ENCODE data around the gene ACOX2.
"Not testable (repeated sequence)": the region's sequence is repeated elsewhere in the genome, so short reads cannot be mapped to it uniquely, and the experiment has no call there.

ACOX2 gene

DNA sequence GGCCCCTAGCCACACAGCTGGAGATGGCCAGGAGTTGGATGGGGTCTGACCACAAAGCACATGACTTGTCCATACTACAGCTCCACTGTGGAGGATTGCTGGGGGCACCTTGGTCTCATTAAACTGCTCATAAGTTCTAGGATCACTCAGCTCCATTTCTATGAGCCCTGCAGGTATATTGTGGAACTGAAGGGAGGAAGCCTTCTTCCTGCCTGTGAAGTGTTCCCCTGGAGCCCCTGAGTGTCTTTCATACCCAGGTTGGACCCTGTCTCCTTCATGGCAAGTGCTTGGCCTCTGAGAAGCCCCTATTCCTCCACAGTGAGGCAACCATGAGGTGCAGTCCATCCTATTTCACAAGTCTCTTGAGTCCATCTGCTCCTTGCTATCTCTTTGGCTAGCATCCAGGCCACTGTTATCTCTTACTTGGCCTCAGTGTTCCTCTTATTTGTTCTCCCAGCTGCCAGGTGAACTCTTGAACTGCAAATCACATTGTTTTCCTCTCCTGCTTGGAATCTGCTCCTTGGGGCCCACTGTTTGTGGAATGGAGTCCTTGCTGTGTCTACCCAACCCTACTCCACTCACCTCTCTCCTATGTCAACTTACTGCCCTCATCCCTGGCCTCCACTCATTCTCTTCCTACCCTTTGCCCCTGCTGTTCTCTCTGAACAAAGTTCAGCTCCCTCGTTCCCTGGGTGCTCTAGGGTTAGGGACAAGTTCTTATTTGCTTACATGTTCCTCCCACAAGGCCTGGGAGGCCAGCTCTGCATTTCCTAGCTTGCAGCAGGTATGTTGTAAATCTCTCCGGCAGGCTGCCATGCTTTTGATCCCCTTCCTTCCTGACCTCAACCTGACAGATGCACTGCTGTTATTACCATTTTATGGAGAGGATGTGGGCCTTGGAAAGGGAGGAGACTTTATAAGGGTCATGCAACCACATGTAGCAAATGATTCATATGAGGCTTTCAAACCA is 1.2 kb downstream of the ACOX2 start:
- no peak for DNase-seq (ENCODE audit: insufficient read length, low spot score)
- no peak for FAIRE-seq

DNA sequence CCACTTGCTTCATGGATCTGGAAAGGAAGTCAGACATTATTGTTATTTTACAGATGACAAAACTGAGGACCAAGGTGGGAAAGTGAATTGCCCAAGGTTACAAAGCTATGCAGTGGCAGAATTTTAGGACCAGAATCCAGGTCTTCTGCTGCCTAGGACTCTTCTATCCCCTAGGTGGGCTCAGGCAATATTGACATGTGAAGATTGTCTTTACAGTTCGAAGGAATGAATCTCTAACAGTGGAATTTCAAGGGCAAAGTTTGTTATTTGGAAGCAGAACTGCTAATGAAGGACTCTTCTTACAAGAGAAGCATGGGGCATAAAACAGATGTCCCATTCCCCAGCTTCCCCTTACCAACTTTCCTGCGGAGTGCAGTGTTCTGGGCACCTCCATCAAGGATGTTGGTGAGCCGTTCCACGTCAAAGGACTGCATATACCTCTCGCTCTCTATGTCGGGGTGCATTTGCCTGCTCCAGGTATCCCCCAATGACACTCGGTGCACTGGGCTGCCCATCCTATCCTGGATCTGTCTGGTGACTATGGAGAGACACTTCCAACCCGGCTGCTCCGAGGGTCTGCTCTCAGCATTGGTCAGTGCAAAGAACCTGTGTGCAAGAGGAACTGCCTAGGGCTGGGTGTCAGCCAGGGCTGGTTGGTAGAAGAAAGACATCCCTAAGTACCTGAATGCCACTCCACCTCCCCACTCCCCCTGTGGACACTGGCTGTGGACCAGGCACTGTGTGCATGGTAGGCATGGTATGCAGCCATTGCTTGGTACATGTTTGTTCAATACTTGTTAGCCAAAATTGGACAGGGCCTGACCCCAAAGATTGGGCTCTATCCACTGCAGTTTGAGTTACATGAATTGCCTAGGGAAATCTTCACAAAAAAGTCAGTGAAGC is 2.1 kb downstream of the ACOX2 start:
- no peak for DNase-seq (ENCODE audit: insufficient read length, low spot score)
- no peak for FAIRE-seq

DNA sequence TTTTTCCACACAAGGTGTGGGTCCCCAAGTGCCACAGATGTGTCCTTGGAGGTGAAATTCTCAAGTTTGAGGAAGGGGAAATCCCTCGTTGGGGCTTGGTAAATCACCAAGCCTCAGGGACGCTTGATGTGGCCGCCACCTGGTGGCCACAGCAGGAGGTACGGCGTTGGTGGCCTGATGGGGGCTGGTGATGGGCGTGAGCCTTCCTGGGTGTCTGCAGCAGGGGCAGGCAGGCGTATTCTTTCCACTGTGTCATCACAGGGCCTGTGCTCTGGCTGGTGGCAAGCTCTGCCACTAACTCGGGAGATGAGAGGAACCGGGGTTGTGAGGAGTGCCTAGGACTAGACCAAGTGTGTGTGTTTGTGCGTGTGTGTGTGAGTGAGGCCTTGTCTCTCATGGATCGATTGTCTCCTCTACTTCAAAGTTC is 4.2 kb downstream of the ACOX2 start:
- DNase-seq (ENCODE audit: insufficient read length, low spot score) (peak; percentile 81), FAIRE-seq (peak; percentile 79)

DNA sequence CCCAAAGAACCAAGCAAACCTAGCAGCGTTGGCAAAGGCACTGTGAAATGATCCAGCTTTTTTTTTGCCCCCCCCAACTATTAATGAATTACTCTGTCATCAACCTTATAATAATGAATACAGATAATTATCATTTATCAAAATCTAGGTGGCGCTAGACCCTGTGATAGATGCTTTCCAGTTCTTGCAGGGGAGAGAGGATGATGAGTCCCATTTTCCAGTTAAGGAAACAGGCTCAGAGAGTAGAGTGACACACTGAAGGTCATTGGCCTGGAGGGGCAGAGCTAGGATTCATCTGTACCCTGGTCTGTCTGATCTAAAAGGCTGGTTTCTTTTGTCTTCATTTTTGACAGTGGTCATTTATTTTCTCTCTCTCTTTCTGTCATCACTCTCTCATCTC is 5.0 kb downstream of the ACOX2 start:
- no peak for FAIRE-seq
- DNase-seq (ENCODE audit: insufficient read length, low spot score) = no peak

DNA sequence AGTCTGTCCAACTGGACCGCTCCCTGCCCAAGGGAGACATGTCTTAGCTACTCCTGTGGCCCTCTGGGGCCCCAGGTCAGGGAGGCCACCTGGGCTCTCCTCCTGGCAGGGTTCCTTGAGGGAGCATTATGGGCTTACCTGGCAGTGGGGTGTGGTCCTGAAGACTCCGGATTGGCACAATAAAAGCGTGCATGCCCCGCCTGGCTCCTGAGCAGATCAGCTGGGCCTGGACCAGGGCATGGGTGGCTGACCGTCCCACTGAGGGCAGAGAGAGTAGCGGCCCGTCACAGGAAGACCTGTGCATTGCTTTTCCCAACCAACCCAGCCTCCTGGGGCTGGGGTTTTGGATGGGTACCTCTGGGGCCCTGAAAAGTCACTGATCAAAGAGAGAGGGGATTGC is 5.4 kb downstream of the ACOX2 start:
- DNase-seq (ENCODE audit: insufficient read length, low spot score) (no peak), FAIRE-seq (no peak)

DNA sequence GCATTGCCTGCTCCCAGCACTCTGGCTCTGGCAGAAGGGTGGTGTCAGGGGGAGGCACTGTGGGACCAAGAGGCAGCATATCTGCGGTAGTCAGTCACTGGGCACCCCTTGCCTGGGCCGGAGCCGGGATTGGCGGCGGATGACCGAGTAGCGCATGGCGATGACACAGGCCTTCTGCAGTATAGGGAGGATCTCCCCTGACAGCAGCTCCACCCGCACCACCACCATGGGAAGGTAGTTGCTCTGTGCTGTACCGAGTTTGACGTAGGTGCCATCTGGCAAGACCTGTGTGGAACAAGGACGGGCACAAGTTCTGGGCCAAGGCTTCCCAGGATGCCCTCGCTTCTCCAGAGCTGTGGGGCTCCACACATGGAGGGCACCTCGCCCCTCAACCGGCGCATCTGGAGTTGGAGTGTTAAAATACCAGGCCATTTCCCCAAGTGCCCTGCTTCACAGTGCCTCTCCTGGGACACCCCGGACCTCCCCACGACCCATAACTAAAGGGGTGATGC is 6.6 kb downstream of the ACOX2 start:
- no peak for DNase-seq (ENCODE audit: insufficient read length, low spot score)
- FAIRE-seq = no peak

DNA sequence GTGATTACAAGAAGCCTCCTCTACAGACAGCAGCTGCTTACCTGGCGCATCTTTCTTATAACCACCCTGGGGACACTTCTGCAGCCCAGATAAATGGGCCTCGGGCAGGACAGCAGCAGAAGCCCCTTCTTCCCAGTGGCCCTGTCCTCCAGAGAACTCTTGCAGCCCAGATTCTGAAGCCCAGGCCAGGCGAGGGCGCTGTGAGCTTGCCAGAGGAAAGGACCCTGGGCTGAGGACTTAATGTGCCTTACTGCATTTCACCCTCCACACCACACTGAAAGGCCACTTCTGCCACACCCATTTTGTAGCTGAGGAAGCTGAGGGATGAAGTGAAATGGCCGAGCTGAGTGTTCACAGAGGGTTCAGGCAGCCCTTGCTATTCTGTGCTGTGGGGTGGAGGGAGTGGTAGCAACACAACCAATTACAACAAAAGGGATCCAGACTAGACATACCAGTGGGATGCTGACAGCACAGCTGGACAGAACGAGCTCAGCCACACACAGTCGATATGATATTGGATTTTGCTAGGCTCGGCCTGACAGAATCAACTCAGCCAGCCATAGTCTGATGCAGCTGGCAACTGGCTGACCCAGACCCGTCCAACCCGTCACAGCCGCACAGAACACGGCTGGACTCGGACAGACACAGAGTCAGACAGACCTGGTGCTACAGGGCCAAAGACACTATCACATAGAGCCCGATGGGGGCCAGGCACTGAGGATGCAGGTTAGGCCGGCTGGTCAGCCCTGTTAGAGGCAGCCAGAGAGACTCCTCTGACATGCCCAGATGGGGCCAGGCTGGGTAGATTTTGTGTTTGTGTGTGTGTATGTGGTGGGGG is 7.3 kb downstream of the ACOX2 start:
- FAIRE-seq = peak; percentile 72
- no peak for DNase-seq (ENCODE audit: insufficient read length, low spot score)

DNA sequence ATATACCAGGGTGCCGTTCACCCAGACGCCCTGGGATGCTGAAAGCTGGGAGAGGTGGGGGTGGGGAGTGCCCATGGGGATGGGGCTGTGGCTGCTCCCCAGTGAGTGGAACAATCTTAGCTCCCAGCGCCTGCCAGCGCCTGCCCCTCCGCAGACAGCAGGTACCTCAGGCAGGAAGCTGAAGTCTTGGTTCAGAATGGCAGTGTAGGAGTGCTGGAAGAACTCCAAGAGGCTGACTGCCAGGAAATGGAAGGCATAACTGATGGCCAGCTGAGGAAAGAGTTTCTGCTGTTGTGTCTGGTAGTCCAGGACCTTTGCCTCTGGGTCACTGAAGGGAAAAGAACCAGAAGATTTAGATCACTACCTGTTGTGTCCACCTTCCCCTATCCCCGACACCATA is 8.4 kb downstream of the ACOX2 start:
- DNase-seq (ENCODE audit: insufficient read length, low spot score) (peak; percentile 76), FAIRE-seq (no peak)

DNA sequence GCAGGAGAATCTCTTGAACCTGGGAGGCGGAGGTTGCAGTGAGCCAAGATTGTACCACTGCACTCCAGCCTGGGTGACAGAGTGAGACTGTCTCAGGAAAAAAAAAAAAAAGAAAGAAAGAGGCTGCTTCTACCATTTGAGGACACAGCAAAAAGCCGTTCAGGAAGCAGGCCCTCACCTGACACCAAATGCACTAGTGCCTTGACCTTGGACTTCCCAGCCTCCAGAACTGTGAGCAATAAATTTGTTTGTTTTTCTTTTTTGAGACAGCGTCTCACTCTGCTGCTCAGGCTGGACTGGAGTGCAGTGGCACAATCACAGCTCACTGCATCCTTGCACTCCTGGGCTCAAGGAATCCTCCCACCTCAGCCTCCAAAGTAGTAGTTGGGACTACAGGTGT is 9.6 kb downstream of the ACOX2 start:
- not testable (repeated sequence) for DNase-seq (ENCODE audit: insufficient read length, low spot score); FAIRE-seq

DNA sequence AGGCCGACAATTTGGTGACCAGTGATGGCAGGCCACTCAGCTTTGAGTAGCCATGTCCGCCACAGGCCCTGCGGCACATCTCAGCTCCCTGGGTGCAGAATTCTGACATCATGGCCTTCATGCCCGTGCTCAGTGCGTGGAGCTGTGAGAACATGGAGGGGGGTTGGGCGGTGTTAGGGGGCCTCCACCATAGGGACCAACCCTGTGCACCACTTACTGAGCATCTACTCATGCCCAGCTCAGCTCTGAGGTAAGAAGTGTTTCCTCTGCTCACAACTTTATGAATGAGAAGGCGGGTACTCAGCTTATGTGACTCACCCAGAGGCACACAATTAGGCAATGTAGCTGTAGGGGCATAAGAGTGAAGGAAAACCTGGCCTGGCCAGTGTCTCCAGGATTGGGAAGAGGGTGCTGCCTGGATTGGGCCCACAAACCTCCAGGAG is 10.5 kb downstream of the ACOX2 start:
- peak; percentile 69 for FAIRE-seq
- DNase-seq (ENCODE audit: insufficient read length, low spot score) = peak; percentile 87

DNA sequence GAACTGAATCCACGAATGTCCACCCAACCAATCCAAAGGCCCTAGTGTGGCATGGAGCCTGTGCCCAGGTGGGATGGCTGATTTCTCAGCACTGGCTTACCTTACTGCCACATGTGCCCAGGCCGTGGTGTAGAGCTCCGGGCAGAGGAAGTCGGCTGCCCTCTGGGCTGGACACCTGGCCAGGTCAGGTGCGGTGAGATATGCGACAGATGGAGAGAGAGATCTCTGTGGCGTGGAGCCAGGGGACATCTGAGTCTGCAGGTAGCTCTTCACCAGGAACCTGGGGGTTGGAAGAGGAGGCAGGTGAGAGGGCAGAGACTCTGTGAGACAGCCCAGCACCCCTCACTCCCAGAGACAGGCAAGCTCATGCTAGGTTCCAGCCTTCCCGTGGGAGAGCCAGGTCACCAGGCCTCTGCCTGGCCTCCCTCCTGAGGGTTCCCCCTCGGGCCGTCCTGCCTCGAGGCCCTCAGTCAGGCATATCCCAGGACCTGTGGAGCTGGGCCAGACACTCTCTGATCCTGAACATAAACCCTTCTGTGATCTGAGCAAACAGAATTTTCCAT is 12.6 kb downstream of the ACOX2 start:
- no peak for DNase-seq (ENCODE audit: insufficient read length, low spot score)
- no peak for FAIRE-seq

DNA sequence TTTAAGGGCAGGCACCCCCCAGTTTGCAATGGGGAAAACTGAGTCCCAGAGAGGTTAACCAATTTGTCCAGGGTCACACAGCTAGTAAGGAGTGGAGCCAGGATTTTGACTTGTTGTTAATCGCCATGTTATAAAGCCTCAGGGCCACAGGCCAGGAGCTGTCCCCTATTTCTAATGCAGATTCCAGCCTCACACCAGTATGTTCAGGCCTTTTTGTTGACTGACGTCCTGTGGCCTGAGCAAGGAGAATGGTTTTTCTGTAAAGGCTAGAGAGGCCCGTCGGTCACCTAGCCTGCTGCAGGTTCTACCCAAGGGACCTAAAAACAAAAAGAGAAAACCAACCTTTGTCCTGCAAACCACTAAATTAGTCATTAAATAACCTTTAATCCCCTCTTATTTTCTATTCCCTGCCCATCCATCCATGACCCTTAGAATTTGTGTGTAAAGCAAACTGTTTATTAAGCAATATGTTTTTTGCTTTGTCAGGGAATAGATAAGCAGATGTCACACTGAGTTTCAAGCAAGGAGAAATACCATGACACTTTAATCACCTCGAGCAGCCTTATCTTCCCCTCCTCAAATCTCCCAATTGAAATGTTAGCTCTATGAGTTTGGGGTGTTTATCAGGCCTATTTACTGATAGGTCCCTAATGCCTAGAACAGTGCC is 14.1 kb downstream of the ACOX2 start:
- no peak for DNase-seq (ENCODE audit: insufficient read length, low spot score)
- no peak for FAIRE-seq

DNA sequence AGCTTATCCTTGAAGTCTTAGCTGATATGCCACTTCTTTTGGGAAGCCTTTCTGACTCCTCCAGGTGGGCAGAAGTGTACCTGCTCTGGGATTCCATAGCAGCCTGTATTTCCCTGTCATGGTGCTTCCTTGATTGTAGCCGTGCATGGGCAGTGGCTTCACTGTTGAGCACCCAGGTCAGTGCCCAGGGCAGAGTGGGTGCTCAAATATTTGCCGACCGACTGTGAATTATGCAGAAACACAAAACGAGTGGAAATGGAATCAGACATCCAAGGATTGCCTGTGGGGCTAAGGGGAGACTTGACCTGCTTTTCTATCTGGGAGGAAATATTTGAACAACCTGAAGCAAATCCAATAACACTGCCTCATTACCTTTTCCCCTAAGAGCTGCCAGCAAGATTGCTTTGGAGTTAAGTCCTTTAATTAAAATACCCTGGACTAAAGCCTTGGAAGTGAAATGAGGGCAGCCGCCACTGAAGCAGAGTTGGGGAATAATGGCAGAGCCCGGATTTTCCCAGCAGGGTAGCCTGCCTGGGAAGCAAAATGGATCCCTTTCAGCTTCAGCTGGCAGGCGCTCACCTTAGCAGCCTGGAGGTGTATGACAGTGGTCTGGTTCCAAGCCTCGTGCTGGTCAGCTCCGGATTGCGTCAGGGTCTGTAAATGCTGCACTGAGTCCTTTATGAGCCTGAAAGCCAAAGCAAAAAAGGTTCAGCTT is 14.9 kb downstream of the ACOX2 start:
- no peak for FAIRE-seq

DNA sequence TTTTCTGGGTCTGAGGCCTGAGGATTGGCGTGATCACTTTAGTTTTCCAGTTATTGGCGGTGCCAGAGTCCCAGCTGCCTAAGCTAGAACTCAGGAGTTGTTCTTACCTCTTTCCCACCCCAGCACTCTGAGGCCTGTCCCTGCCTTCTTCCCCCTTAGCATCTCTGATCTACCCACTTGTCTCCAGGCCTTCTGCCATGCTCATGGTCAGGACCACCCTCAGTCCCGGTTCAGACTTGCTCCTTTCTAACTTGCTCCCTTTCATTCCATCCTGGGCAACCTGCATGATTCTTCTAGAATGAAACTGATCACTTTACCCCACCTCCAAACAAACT is 15.7 kb downstream of the ACOX2 start:
- FAIRE-seq (no peak), DNase-seq (ENCODE audit: insufficient read length, low spot score) (no peak)

More for the DNA sequence above, 14.9 kb downstream of the ACOX2 start:
- no peak for DNase-seq (ENCODE audit: insufficient read length, low spot score)

DNA sequence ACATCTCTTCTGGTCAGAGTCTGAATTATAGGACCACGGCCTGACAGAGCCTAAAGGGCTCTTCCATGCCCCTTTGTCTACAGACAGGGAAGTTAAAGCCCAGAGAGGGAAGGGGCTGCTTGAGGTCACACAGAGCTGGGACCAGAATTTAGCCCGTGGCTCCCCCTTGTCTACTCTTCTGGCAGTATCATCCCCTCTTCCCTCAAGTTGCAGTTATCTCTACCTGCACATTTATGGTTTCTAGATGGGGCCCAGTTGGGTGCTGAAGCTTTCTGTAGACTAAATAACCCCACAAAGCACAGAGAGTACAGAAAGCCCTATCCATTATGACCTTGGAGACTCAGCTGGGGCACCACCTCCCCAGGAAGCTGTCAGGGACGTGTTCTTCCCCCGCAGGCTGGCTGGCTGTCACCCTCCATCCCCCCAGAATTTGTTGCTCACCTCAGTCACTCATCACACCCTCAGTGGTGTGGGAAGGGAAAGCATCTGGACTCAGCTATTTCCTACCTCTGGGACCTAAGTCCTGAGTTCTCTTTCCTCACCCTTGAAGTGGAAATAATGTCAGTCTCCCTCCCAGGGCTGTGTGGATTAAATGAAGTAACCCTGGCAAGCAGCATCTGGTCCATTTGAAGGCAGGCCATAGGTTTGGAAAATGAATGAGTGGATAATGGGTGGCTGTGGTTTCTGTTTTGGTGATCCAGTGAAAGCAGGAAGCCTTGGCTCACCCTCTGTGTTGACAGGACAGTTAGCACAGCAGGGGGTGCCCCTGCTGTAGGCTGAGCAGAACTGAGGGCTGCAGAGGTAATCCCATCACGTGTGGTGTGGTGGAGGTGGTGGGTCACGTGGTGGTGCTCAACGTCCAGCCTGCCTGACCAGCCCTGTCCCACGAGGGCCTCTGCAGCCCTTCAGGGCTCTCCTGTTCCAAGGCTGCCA is 16.3 kb downstream of the ACOX2 start:
- no peak for DNase-seq (ENCODE audit: insufficient read length, low spot score)
- peak; percentile 31 for FAIRE-seq

DNA sequence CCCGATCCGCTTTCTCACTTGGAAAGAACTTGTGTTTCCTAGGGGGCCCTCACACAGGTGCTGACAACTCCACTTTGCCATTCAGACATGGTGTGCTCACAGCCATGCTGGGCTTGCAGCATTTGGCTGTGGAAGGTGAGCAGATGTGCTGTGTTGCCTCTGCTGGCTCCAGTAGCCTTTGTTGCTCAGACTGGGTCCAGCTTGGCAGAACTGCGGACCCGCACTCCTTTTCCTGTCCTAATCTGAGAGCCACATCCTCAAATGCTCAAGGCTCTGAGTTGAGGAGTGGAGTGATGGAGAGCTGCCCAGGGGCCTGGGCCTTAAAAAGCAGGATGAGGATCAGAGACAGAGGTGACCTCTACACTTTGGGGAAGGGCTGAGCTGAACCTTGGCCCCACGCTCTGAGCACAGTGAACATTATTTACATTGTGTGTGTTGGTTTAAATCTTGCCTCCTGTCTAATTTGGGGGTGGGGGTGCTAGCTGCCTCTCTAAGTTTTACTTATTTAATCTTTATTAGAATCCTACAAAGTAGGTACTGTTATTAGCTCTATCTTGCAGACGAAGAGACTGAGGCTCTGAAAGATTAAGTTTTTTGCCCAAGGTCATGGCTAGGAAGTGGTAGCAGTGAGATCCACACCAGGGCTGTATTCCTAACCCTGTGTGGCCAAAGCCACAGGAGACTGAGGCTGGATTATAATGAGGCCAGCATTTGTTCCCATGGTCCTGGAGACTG is 17.2 kb downstream of the ACOX2 start:
- FAIRE-seq (no peak), DNase-seq (ENCODE audit: insufficient read length, low spot score) (no peak)

DNA sequence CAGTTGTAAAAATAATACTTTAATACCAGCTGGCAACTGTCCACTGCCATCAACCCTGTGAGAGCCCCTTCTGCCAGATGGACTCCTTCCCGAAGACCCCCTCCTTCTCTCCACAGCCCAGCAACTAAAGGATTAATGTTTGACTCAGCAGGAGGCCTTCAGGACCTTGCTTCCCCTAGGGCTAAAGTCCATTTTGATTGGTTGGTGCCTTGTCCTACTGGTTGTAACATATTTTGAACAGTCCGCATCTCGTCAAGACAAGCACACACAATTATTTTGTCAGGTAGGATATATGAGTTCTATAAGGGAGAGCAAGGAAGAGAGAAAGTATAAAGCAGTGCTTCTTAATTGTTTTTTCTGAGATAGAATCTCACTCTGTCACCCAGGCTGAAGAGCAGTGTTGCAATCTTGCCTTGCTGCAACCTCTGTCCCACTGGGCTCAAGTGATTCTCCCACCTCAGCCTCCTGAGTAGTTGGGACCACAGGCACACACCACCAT is 18.6 kb downstream of the ACOX2 start:
- FAIRE-seq (peak; percentile 20), DNase-seq (ENCODE audit: insufficient read length, low spot score) (no peak)
